ENCODE data around the gene EDN2.

Gene EDN2

DNA sequence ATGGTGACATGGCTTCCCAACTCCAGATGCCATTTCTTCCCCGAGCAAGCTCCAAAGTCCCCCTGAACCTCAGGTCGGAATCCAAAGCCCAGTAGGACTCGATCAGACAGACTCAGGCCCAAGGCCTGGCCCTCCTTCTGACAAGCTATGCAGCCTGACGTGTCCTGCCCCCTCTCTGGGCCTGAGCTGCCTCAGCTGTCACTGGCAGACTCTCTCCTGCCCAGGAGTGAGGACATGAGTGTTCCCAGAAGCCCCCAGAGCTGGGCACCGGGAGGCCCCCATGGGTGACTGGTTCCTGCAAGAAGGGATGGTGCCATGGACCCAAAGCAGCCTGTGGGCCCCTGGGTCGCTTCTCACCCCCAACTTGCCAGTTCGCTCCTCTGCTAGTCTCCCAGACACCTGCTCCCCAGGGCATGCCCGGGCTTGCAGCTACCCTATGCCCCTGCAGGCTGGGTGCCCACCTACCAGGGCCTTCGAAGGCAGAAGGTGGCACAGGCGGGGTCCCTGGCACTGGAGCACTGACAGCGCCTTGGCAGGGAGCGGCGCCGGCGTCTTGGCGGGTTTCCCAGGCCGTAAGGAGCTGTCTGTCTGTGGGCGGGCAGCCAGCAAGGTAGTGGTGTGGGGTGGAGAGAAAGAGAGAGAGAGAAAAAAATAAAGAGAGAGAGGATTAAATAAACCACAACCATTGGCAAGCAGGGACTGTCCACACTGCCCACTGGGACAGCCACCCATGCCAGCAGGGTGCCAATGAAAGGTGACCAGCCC is 2.3 kb downstream of the EDN2 start:
- DNase-seq: no peak

DNA sequence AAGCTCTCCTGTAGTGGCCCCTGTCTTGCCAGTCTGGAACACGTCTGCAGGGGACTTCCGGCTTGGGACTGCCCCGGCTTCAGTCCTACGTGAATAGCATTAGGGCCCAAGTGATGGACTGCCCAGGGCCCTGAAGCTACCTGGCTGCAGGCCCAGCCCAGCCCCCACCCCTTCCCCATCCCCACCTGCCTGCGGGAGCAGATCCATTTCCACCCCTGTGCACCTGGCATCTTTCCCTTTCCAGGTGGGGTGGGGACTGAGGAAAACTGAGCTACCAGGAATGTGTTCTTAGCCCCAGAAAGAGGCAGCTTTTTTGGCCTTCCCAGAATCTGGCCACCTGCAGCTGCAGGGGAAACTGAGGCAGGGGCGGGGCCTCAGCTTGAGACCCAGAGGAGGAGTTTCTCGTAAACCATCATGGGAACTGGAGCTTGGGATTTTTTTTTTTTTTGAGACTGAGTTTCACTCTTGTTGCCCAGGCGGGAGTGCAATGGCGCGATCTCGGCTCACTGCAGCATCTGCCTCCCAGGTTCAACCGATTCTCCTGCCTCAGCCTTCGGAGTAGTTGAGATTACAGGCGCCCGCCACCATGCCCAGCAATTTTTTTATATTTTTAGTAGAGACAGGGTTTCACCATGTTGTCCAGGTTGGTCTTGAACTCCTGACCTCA is 3.2 kb downstream of the EDN2 start:
- no peak for DNase-seq

DNA sequence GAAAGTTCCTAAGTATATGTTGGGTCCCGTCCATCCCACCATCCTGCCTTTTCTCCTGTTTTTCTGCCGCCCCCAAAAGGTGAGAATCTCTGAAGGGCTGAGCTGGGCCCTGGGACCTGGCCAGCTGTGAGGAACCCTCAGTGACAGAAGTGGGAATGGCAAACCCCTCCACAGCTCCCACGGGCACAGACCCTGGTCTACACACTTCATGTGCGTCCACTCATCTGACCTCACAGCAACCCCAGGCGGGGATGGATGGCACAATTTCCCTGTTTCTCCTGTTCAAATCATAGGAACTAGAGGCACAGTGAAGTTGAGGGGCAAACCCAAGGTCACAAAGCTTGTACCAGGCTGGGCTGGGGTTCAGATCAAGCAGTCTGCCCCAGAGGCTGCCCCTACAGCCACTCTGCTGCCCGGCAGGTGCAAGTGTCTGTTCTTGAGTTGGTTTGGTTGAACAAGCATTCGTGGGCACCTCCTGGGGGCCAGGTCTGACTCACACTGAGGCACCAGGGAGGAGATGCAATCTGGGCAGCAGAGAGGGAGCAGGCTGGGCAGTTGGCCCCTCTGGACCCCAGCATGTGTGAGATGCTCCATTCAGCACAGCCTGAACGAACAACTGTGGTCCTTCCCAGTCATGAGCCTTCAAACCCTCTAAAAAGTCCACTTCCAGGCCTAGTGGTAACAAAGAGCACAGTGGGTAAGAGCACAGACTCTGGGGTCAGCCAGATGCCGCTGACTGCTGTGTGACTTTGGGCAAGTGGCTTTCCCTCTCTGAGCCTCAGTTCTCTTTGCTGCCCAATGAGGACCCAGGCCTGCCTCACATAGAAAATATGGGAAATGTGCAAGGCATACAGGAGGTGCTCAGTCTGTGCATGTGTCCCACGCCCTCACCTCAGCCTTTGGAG is 4.0 kb downstream of the EDN2 start:
- DNase-seq: no peak

DNA sequence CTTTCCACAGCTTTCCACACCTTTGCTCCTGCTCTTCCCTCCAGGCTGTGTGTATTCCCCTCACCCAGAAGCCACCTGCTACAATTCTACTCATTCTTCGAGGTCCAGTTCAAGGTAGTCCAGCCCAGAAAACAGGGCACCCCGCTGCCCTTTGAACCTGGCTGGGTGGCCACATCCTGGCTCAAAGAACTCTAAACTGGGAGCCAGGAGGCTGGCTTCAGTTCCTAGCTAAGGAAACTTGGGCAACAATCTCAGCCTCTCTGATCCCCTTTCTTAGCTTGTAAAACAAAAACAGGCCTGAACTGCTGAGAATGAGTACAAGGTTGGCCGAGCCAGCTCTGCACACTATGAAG is 4.7 kb downstream of the EDN2 start:
- no peak for DNase-seq

DNA sequence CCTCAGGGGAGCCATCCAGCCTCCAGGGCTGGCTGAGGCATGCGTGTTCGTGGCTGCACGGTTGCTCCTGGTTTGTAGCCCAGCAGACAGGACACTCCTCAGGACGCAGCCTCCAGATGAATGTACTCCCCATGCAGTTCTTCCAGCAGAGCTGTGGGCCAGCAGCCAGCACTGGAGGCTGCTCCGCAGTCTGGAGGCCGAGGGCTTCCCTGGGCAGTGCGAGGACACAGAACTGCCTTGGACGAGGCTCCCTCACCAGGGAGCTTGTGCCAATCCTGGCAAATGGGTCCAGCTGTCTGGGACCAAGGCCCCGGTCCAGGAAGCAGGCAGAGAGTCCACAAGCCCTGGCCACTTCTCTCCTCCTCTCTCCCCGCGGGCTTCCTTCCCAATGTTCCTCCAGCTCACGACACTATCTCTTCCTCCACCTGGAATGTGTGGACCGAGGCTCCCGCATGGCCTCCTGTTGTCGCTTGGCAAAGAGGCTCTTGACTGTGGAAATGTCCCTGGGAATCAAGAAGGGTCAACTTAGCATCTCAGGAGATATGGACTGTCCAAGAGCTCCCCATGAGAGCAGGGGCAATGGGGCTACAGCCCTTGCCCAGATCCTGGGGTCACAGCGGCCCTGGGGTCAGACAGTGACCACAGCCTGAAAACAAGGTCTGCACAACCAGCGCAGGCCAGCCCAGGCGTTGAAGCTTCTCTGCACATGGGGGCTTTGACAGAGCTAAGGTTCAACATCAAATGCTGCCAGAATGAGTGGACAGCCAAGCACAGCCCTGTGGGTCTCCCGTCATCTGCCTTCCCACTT is 5.3 kb downstream of the EDN2 start:
- no peak for DNase-seq

DNA sequence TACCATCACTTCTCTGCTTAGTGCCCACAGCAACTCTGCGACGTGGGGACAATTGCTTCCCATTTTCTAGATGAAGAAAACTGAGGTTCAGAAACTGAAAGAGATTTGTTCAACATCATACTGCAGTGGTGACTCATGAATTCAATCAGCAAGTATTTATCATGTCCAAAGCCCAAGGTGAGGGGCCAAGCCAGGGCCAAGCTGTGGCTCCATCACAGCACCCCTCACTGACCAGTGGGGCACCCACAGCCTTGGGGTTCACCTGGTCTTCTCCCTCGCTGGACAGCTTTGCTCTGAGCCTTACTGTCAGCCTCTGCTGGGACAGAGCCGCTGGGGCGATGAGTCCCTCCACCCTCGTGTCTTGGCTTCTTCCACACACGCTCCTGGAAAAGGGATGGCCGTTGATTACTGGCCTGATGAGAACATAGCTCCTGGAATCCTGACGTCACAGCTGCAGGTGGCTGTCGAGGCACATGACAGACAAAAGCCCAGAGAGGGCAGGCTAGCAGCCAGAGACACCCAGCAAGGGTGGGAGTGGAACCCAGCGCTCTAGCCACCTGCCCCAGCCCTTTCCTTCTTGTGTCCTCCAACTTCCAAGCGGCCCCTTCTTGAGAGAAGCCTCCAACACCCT is 6.2 kb downstream of the EDN2 start:
- no peak for DNase-seq

DNA sequence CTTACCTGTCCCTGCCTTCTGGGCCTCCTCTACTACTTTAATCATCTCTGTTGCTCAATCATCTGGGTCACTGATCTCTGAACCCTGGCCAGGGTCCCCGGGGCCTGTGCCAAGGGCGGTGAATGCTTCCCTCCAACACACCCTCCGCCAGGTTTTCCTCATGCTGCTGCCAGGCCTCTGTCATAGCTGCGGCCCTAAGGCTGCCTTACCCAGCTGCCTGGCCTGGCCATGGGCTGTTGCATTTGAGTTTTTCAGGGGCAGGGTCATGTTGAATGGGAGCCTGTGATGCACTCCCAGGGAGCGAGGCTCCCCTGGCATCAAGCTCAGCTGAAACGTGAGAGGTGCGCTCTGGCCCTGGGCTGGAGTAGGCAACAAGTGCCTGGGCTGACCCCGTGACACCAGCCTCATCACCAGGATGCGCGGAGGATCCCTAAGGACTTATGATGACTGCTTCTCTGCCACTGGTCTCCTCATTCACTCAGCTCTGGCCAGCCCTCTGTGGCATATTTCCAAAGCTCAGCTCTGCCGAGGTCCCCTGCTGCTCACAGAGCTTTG is 7.6 kb downstream of the EDN2 start:
- DNase-seq: no peak

DNA sequence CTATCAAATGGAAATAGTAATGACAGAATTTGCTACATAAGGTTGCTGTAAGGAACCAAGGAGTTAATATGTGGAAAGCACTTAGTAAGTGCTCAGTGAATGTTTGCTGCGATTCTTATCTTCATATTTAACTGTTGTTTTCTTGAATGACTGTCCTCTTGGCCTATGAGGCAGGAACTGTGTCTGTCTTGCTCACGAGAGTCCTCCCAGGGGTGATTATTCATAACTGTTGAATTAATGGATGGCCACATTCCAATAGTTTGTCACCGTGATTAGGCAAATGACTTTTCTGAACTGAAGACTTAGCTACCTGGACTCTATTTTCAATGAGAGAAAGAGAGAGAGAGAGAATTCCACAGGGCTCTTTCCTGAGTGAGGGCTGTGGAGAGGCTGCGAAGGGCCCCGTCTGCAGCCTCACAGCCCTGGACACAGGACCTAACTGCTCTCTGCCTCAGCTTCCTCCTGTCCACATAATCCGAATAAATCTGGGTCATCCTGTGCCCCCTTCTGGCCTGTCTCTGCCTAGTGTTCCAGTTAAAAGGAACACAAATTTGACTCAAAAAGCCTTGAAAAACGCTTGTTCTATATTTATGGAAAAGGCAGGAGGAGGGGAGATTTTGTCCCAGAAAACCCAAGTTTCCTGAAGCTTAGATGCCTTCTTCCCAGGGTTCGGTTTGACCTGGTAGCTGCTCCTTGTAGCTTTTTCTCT is 8.5 kb downstream of the EDN2 start:
- peak; percentile 78 for DNase-seq

DNA sequence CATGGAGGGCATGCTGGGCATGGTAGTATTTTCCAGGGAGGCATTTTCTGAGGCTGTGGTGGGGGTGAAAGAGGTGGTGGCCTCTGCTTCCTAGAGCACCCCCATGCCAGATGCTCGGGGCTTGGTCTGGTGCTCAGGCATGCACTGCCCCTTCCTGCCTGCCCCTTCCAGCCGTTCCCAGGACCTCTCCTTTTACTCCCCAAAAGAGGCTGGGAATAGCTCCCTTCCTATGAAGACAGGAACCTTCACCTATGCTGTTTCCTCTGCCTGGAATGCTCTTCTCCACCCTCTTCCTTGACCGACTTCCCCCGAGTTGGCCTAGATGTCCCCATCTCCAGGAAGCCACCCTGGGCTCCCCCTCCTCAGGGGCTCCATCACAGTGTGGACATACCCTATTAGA is 9.1 kb downstream of the EDN2 start:
- DNase-seq: no peak

DNA sequence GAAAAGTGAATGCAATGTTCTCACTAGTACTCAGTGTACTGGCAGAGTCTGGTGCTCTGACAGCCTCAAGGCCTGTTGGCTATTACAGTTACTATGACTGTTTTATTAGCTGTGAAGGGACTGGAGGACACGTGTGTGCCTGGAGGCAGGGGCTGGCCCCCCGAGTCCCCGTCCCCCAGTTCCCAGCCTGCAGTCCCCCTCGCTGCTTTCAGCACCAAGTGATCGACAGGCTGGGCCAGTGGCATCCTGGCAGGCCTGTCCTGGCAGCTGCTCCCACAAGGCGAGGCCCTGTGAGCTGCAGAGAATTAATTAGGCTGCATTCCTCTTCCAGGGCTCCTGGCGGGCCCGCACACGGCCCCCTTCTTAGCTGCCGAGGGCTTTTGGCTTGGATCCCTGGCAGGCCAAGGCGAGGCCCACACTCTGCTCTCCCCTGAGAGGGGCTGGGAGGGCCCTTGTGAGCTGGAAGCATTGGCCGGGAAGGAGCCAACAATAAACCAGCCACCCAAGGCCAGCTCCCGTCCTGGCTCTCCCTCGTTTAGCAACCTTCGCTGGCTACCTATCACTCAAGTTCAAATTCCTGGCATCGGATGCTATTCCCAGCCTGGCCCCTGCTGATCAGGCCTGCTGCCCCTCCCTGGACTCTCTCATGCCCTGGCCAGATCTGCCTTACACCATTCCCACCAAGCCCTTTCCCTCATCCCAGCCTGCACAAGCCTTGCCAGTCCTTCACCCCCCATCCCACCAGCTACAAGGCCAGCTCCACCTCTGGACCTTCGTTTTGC is 9.8 kb downstream of the EDN2 start:
- peak; percentile 43 for DNase-seq

DNA sequence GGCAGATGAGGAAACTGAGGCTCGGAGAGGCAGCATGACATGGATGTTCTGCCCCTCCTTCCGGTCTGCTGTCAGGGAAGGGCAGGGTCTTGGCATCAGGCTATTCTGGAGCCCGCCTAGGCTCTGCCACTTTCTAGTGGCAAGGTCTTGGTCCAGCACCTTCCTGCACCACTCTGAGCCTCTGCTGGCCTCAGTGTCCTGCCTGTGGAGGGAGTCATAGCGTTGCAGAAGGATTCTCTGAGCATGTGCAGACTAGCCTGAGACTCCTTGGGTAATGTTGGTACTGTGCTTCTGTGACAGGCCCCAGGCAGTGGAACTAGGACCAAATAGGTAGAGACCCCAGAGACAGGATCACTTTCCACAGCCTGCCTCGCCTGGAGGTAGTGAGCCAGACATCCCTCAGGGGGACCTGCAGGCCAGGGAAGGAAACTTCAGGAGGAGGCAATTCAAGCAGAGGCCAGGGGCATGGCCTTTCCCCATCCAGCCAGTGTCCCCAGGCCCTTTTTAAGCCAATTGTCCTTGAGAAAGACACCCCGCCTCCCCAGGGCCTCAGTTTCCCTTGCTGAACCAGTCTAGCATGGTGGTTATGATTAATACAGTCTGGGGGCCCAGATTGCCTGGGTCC is 10.6 kb downstream of the EDN2 start:
- DNase-seq: no peak

DNA sequence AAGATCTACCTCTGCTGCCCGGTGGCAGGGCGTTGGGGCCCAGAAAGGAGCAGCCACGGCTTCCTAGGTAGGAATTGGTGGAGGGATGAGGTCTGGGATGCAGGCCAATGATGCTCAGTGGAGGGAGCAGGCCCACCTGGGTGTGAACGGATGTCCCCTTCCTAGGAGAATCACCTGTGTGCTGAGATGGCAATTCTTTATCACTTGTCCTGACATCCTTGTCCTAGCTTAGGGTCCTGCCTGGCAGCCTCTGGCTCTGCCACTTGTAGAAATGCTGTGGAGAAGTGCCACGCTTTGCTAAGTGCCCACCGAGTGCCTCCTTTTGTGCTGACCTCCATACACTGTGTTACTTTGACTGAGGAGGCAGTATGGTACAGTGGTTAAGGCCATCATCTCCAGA is 12.8 kb downstream of the EDN2 start:
- DNase-seq: no peak

DNA sequence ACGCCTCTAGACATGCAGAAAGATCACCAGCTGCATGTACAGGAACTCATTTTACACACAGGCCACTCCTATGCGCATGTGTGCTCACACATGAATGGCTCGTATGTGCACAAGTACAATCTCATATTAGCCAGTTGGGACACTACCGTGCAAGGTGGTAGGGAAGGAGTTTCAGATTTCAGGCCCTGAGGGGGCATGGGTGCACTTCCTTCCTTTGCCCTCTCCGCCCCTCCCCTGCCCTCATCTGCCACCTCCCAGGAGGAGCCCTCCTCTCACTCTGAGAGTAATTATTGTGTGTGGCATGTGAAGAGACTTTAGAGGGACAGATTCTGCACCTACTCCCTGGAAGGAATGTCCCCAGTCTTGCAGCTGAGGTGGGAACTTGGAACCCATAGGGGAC is 14.8 kb downstream of the EDN2 start:
- DNase-seq: no peak

DNA sequence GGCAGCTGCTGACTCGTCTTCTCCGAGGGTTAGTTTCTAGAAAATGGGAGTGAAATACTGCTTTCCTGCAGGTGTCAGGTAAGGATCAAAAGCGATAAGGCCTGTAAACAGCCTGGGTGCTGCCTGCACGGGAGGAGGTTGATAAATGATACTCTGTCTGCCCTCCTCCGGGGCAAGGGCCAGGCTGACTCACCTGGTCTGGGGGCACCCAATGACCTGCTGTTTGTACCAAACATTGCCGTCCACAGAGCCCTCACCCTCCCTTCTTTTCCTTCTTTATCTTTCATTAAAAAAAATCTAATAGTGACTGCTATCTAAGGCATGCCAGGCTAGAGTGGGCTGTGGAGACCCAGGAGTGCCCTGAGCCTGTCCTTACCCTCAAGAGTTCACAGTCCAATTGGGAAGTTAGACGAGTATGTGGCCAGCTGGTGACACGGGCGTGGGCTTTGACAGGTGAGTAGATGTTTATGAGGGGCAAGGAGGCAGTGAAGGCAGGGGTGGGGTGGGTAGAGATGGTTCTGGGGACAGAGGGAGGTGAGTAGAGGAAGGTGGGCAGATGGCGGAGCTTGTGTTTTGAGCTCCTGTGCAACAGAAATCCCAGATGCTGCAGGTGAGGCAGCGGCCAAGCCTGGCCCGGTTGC is 16.2 kb downstream of the EDN2 start:
- no peak for DNase-seq

DNA sequence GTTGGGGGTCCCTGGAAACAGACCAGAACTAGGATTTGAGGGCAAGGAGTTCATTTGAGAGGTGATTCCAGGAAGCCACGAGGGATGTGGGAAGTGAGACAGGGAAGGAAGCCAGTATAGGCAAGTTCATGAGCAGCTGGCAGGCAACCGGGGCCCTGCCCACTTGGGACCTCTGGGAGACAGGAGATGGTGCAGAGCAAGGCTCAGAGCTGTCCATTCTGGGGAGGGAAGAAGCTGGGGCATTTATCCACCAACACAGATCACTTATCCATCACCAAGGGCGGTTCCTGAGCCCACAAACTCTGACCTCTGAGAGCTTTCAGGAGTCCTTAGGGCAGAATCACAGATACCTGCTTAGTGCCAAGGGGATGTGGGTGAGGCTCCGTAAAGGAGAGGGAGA is 16.8 kb downstream of the EDN2 start:
- no peak for DNase-seq

DNA sequence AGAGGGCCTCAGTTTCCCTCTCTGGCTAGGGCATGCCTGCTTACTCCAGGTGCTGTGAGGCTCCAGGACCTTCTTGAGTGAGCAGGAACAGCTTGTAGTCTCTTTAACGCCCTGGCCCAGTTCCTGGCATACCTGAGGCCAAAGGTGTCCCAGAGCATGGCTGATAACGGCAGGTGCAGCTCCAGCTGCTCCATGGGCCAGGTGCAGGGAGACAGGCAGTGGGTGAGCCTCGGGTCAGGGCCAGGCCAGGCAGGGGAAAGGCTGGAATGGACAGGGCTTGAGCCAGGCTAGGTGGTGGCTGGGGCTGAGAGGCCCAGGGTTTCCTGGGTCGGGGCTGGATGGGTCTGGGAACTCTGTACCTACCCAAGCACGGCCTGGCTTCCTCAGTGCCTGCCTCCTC is 18.3 kb downstream of the EDN2 start:
- no peak for DNase-seq

DNA sequence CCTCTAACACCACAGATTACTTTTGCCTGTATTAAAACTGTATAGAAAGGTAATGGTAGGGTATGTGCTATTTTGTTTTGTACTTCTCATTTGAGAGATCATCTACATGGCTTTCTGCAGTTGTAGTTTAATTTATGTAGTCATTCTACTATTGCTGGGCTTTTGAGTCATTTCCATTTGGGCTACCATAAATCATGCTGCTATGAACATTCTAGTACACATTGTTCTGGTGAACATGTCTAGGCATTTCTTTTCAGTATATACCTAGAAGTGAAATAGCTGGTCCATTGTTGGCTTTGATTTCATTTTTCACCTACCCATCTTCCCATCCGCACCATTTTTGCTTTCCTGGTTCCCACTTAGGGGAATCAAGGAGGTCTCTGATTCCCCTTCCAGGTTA is 18.7 kb downstream of the EDN2 start:
- DNase-seq: no peak

DNA sequence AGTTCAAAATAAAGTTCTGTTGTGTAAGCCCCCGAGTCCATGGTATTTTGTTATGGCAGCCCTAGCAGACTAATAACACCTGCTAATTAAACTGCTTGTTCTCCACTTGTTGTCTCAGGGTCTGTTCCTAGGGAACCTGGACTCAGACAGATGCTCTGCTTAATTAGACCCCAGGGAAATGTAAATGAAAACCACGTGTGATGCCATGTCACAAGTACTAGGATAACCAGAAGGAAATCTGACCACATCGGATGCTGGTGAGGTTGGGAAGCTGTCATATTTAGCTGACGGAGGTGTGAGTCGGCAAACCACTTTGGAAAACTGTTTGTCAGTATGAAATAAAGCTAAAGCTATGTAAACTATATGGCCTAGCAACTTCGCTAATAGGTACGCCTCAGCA is 19.6 kb downstream of the EDN2 start:
- DNase-seq: peak; percentile 58

DNA sequence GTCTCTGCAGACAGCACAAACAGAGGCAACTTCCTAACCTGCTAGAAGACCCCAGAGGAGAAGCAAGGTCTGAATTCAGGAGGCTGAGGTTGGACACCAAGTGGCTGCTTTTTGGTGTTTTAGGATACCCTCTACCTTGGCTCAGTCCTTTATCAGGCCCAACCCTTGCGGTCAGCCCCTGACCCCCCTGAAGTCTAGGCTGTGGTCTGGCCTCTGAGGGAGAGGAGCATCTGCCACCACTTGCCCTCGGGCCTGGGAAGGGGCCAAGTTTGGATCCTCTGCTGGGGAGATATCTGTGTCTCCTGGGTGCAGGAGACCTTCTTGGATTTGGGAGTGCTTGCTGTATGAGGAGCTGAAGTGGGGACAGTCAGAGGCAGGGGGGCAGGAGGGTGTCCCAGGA is 21.0 kb downstream of the EDN2 start:
- DNase-seq: no peak

DNA sequence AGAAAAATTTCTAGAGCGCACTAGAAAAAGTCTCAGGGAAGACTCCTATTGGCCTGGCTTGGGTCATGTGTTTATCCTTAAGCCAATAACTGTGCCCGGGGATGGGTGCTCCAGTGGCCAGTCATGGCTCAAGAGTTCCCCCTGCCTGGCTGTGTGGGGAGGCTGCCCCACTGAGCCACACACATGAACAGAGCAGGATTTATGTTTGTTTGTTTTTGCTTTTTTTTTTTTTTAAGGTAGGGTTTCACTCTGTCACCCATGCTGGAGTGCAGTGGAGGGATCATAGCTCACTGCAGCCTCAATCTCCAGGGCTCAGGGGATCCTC is 21.8 kb downstream of the EDN2 start:
- no peak for DNase-seq

All from fibroblast of skin of right biceps (primary cell).